ENCODE data around the gene NUP153.

GRCh38 chr6:17588011-17588410 is 118.7 kb downstream of the NUP153 start:
- TF ChIP-seq POLR2A (IDR thresholded peaks at IDR 0.05) (no peak), CTCF (IDR thresholded peaks at IDR 0.05) (no peak)

Measured in thyroid gland (tissue), 4 donors.